Mammary microvascular endothelial cell (primary cell): Measurements from ENCODE around the gene BPIFB1. TPM values are rescaled to one million over a fixed set of nuclear protein-coding genes. Genes with fewer than 3 reads are reported as not detected.

Experiments used
- total RNA-seq: library from RNA; depleted of rRNA; stranded (reverse); fragments of >200 nt; gene quantifications from 2 replicates; pipeline ENCODE4 v1.2.3, GENCODE V29; 2015

BPIFB1 gene, protein sequence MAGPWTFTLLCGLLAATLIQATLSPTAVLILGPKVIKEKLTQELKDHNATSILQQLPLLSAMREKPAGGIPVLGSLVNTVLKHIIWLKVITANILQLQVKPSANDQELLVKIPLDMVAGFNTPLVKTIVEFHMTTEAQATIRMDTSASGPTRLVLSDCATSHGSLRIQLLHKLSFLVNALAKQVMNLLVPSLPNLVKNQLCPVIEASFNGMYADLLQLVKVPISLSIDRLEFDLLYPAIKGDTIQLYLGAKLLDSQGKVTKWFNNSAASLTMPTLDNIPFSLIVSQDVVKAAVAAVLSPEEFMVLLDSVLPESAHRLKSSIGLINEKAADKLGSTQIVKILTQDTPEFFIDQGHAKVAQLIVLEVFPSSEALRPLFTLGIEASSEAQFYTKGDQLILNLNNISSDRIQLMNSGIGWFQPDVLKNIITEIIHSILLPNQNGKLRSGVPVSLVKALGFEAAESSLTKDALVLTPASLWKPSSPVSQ
- total RNA-seq, result not detected in 2 replicates

DNA sequence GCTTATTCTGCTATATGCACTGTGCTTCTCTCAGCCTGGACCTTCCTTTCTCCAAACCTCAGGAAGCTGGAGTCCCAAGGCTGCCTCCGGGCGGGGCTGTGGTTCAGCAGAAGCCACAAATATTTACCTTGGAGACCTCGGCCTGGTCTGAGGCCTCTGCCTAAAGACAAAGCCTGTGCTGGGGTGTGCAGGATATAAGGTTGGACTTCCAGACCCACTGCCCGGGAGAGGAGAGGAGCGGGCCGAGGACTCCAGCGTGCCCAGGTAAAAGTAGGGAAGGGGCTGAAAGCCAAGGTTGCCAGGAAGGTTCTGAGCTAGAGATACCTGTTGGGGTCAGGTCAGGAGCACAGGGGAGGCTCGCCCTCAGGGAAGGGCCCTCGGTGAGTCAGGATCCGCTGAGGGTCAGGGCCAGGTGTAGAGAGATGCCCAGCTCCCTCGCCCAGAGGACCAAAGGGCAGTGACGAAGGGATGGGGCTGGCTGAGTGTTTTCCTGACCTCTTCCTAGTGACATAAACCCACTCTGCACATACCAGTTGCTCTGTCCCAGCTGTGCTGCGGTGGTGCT is at the start of gene BPIFB1:
Gene BPIFB1 (plus strand): TSS at position 224 of the 565 bp plus-strand sequence. CDS start 2,860 bp downstream, outside the sequence.

DNA sequence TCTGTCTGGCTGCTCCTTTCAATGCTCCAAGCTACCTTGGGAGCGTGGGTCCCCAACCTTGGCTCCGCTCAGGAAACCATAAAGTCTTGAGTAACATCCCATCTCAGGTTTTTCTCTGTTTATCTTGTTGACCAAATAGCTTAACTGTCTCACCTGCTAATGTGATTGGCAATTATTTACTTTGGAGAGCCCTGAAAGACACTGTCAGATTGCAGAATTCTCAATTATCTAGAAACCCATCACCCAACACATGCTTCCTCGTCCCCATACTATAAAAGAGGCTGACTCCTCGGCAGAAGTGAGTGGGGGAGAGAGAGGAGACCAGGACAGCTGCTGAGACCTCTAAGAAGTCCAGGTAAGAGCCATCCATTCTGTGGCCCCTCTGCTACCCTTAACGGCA is 47.3 kb upstream of the BPIFB1 start, which contains the start of gene BPIFA1:
Gene BPIFA1 (plus strand): TSS at position 301 of the 400 bp plus-strand sequence. CDS start 1,716 bp downstream, outside the sequence.

Other genes with a start within 250 kb of the BPIFB1 start
- not detected in 2 replicates for gene BPIFB3, start 229.3 kb upstream of the BPIFB1 start, total RNA-seq
- gene BPIFB4, start 203.6 kb upstream of the BPIFB1 start, total RNA-seq, result not detected in 2 replicates
- gene BPIFA2, start 115.1 kb upstream of the BPIFB1 start, total RNA-seq, result not detected in 2 replicates
- gene BPIFA3, start 65.9 kb upstream of the BPIFB1 start, total RNA-seq, result not detected in 2 replicates
- gene BPIFA1, start 47.2 kb upstream of the BPIFB1 start, total RNA-seq, result not detected in 2 replicates
- 19.3 and 20.7 TPM in 2 replicates for gene CDK5RAP1, start 118.3 kb downstream of the BPIFB1 start, total RNA-seq
- 7.6 and 8.5 TPM in 2 replicates for gene SNTA1, start 160.5 kb downstream of the BPIFB1 start, total RNA-seq
- gene CBFA2T2, start 206.9 kb downstream of the BPIFB1 start, total RNA-seq, result 4.4 and 4.5 TPM in 2 replicates